DMS153 treated with DMSO at 0.1 percent for 48 hours (cell line): ENCODE data around the gene UBE2V1.
"Not testable (repeated sequence)": the region's sequence is repeated elsewhere in the genome, so short reads cannot be mapped to it uniquely, and the experiment has no call there.

ENCODE experiments used
- DNase-seq: peaks from one replicate; lab custom pipeline; 2025; ENCODE audit not compliant: unreplicated experiment; lab: John Stamatoyannopoulos, UW

Gene UBE2V1

DNA sequence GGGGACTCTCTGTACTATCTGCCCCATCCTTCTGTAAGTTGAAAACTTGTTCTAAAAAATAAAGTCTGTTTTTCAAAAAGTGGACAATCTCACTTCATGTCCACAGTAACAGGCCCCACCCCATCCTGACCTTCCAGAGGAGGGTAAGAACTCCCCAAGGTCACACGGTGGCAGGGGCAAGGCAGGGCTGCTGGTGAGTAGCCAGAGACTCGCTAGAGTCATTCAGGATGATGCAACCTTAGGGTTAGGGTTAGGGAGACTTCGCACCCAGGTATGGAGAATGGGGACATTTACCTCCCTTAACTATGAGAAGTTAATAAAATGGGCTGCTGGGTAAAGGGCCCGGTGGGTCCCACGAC lies 25.1 kb upstream of the UBE2V1 start:
- no peak for DNase-seq

GRCh38 chr20:50137702-50138101 lies 24.8 kb upstream of the UBE2V1 start:
- DNase-seq: not testable (repeated sequence)

DNA sequence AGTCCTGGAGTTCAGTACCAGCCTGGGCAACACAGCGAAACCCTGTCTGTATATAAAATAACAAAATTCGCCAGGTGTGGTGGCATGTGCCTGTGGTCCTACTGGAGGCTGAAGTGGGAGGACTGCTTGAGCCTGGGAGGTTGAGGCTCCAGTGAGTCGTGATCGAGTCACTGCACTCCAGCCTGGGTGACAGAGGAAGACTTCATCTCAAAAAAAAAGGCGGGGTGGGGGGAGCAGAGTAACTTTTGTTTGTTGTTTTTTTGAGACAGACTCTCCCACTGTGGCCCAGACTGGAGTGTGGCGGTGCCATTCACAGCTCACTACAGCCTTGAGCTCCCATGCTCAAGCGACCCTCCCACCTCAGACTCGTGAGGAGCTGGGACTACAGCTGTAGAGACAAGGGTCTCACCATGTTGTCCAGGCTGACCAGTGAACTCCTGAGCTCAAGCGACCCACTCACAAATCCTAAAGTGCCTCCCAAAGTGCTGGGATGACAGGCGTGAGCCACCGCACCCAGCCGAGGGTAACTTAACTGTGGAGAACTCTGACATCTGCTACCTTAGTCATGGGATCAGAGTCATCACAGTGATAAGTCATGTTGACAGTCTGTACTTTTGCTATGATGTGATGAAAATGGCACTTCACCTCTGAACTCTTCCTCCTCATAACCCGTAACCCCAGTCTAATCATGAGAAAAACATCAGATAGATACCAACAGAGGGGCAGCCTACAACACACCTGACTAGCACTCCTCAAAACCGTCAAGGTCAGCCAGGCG lies 24.1 kb upstream of the UBE2V1 start:
- no peak for DNase-seq

DNA sequence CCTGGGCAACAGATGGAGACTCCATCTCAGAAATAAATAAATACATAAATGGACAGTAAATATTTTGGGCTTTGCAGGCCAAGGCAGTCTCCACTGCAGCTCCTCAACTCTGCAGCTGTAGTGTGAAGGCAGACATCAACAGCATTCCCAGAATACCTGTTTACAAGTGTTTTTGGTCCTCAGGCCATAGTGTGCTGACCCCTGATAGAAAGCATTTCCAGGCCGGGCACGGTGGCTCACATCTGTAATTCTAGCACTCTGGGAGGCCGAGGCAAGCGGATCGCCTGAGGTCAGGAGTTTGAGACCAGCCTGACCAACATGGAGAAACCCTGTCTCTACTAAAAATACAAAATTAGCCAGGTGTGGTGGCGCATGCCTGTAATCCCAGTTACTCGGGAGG lies 22.2 kb upstream of the UBE2V1 start:
- not testable (repeated sequence) for DNase-seq

- DNase-seq: no peak
Observed at GRCh38 chr20:50133474-50134217, 20.7 kb upstream of the UBE2V1 start.

- DNase-seq: no peak
Observed at GRCh38 chr20:50133041-50133440, 20.1 kb upstream of the UBE2V1 start.

DNA sequence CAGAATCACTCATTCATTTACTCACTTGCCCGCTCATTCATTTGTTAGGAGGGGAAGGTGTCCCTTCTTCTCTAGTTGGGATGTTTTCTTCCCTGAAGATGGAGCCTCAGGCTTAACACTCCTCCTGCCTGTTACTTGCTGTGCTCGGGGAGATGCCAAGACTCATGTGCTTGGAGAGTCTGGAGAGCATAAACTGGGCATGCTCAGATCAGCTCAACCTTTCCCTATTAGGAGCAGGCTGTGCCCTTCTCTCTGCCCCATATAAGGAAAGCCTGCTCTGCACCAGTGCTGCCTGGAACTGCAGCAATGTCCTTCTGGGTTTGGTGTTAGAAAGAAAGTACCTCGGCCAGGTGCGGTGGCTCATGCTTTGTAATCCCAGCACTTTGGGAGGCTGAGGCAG lies 18.0 kb upstream of the UBE2V1 start:
- no peak for DNase-seq

- no peak for DNase-seq
Observed at GRCh38 chr20:50130356-50130723, 17.4 kb upstream of the UBE2V1 start.

- no peak for DNase-seq
Observed at GRCh38 chr20:50129662-50130355, 16.9 kb upstream of the UBE2V1 start.

- no peak for DNase-seq
Observed at GRCh38 chr20:50128520-50128905, 15.6 kb upstream of the UBE2V1 start.

DNA sequence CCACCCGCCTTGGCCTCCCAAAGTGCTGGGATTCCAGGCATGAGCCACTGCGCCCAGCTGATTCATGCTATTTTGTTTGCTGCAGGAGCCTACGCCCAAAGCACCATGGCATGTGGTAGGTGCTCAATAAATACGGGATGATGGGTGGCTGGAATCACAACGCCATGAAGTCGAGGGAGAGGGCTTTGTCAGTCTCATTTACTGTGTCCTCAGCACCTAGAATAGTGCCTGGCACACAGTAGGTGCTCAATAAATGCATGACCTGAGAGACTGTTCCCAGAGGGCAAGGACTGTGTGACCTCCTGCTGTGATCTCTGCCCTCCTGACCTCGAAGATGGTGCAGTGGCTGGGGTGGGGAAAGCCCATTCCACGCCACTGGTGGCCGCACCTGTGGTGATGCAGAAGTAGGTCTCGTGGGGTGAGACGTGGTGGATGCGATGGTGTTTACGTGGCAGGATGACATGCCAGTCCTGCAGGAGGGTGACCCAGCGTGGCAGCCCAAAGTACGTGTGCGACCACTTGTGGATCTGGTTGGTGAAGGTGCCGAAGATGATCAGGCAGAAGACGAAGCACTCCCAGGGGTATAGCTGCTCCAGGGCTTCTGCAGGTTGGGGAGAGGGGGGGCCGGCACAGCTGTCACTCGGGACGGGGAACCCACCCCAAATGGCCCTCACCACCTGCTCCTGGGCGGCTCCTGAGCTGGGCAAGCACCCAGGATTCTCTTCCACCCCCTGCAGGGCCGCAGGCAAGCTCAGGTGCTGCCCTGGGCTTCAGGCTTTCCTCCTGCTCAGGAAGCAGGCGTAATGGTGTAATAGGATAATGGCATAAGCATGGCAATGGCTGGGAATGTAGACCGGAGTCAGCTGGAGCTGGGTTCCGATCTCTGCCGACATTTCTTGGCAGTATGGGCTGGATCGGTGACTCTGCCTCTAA lies 14.9 kb upstream of the UBE2V1 start:
- no peak for DNase-seq

GRCh38 chr20:50126662-50127061 lies 13.7 kb upstream of the UBE2V1 start:
- no peak for DNase-seq

- DNase-seq: no peak
Observed at GRCh38 chr20:50125279-50125678, 12.3 kb upstream of the UBE2V1 start.

DNA sequence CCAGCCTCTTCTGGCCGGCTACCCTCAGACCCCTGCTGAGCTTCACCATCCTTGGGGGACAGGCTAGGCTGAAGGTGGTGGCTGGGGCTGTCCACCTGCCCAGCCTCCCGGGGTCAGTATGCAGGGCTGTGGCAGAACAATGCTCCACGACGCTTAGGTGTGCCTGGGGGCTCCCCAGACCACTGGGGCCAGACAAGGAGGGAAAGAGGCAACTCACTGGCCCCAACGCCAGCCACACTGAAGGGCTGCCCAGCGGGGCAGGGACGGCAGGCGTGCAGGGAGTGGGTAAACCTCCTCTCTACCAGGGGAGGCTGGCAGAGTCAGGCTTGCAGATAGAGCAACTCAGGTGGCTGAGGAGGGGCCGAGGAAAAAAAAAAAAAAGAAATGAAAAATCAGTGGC lies 11.5 kb upstream of the UBE2V1 start:
- no peak for DNase-seq

DNA sequence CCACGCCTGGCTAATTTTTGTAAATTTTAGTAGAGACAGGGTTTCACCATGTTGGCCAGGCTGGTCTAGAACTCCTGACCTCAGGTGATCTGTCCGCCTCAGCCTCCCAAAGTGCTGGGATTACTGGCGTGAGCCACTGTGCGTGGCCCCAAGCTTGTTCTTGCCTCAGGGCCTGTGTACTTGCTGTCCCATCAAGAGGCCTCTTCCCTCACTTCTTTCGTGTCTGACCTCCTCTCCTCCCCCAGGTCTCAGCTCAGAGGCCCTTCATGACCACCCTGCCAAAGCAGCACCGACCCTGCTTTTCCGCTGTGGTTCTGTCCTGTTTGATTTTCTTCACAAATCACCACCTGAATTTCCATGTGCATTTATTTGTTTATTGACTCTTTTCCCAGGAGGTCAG lies 10.5 kb upstream of the UBE2V1 start:
- DNase-seq: no peak

DNA sequence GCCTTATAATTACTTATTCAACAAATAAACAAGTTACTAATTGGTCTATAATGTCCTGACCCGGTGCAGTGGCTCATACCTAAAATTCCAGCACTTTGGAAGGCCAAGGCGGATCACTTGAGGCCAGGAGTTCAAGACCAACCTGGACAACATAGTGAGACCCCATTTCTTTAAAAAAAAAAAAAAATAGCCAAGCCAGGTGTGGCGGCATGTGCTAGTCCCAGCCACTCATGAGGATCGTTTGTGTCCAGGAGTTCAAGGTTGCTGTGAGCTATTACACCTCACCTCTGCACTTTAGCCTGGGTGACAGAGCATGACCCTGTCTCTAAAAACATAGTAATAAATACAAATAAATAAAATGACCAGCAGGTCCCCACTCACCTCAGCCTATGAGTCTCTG lies 9.8 kb upstream of the UBE2V1 start:
- no peak for DNase-seq

DNA sequence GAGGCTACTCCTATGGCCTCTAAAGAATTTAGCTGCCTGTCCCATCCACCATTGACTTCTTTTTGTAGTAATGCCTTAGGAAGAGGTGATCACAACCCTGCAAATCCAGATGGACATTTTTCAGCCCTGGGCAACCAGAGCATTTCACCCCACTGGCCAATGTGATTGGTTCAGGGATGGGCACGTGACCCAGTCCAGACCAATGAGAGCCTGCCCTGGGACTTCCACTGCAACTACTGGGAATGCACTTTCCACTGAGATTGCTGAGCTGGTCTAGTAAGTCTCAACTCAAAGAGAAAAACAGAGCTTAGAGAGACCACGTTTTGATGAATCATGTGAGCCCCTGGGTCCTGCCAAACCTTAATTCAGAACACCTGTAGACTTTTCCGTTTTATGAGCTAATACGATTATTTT lies 8.9 kb upstream of the UBE2V1 start:
- DNase-seq: no peak

DNA sequence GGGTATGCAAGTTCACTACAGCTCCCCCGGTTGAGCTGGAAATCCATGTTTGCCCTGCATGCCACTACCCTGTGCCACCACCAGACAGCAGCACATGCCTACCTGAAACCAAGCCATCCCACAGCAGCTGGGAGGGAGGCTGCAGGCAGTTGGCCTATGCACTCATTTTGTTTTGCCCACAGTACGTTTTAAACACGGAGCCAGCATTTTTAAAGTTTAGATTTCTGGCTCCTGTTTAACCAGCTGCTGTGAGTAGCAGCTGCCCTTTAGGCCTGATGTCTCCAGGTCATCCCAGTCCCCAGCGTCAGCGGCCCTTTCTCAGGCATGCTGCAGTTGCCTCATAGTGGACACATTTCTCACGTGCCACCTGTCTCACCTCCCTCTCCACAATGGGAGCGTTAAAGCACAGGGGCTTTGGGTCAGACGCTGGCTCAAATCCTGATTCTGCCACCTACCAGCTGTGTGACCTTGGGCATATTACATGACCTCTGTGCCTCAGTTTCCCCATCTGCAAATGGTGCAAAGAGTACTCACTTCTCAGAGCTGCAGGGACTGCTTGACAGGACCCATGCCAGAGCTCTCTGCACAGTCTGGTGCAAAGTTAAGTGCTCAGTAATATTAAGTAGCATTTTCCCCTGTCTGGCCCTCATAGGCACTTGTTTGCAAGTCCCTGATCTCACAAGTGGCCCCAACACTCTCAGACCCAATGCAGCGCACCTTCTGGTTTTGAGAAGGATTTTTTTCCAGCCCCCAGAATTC lies 8.2 kb upstream of the UBE2V1 start:
- peak; percentile 47 for DNase-seq

DNA sequence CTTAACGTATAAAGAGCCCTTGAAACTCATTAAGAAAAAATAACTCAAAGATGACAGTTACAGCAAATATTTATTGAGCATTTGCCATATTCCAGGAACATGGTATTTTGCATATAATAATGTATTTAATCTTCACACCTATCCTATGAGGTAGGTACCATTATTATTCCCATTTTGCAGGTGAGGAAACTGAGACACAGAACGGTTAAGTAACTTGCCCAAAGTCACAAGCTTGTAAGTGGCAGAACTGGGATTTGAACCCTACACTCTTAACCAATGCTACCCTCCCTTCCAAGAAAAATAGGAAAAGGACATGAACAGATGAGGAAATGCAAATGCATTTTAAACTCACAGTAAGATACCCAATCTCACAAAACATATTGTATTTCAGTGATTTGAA lies 5.3 kb upstream of the UBE2V1 start:
- DNase-seq: no peak

DNA sequence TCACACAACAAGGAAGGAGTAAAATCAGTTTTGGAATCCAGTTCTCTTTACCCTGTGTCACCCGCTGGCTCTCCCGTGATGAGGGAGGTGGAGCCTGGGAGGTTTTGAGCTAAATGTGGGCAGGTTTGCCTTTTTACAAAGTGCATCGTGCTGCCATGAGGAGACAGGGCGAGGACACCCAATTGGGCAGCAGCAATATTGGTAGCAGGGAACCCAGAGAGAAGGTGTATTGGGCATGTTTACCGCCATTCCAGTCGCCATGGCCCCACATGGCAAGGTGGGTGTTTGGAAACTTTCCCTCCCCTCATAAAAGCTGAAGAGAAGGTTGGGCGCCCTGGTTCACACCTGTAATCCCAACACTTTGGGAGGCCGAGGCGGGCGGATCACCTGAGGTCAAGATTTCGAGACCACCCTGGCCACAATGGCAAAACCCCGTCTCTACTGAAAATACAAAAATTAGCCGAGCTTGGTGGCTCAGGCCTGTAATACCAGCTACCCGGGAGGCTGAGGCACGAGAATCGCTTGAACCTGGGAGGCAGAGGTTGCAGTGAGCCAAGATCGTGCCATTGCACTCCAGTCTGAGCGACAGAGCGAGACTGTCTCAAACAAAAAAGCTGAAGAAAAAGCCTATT lies 3.5 kb upstream of the UBE2V1 start:
- DNase-seq: no peak
